Stomach (tissue), 9 donors: Measurements from ENCODE around the gene ATXN1. TPM values are rescaled to one million over a fixed set of nuclear protein-coding genes. Genes with fewer than 3 reads are reported as not detected.

Source experiments
- DNase-seq, 2 donors: peaks; one replicate each; pipeline versions ENCODE4 v3.0.0 to v3.0.0-alpha.2; 2013 to 2019
- H3K27ac ChIP-seq, 5 donors: fragments of 200-600 bp in 4 of 5; sonication (generic) in 4 of 5; one replicate each; pipeline ENCODE4 v1.5.1; 2013 to 2019; ENCODE audit warnings: mild to moderate bottlenecking in 1 of 5, moderate library complexity in 1 of 5
- H3K27me3 ChIP-seq, 3 donors: fragments of 200-600 bp; sonication (generic); one replicate each; pipeline ENCODE4 v1.5.1; 2017 to 2019; ENCODE audit warnings: mixed run types in 1 of 3
- H3K36me3 ChIP-seq, 4 donors: fragments of 200-600 bp; sonication (generic); 1 replicate in 3 of 4; 2 replicates in 1 of 4; pipeline ENCODE4 v1.5.1; 2016 to 2019
- H3K4me1 ChIP-seq, 4 donors: fragments of 200-600 bp; sonication (generic); one replicate each; pipeline ENCODE4 v1.5.1; 2016 to 2019
- H3K4me3 ChIP-seq, 4 donors: fragments of 200-600 bp; sonication (generic) in 3 of 4; one replicate each; pipeline ENCODE4 v1.5.1; 2016 to 2019; ENCODE audit warnings: mild to moderate bottlenecking in 1 of 4
- H3K9me3 ChIP-seq, 4 donors: fragments of 200-600 bp; sonication (generic); one replicate each; pipeline ENCODE4 v1.5.1; 2016 to 2019
- EP300 ChIP-seq: sonication (generic); formaldehyde crosslinking; IDR thresholded peaks from one replicate; pipeline ENCODE4 v1.6.1; 2017; ENCODE audit warnings: antibody characterized with exemption
- POLR2A ChIP-seq, 4 donors: fragments of 450-650 bp; IDR thresholded peaks; one replicate each; pipeline ENCODE4 v1.6.1; 2016; ENCODE audit warnings: antibody characterized with exemption in 4 of 4, control low read depth in 2 of 4, mild to moderate bottlenecking in 1 of 4, moderate library complexity in 1 of 4
- POLR2AphosphoS5 ChIP-seq, 3 donors: sonication (generic); formaldehyde crosslinking; IDR thresholded peaks; one replicate each; pipeline ENCODE4 v1.6.1; 2016; ENCODE audit warnings: antibody characterized with exemption in 3 of 3
- WGBS, 5 donors: extraction: QIAGEN DNeasy Blood & Tissue Kit in 3 of 5; methylation state at CpG; one replicate each; pipeline versions ENCODE4 v1.1.5 to v1.1.7; 2013 to 2018; 5-methylcytosine and 5-hydroxymethylcytosine counted together
- intact Hi-C: fragments of 100-400 bp; cut with DNase I; formaldehyde crosslinking; loops from one replicate; pipeline ENCODE4 v1.15.1; 2023; ENCODE audit warnings: low total_unique reads
- polyA plus RNA-seq, 3 donors: library from polyadenylated mRNA; stranded (reverse); fragments of 200-250 nt; gene quantifications; one replicate each; pipeline ENCODE4 v1.2.3, GENCODE V29; 2013
- total RNA-seq, 5 donors: library from RNA; depleted of rRNA; stranded (reverse); fragments of >200 nt; gene quantifications; one replicate each; pipeline versions ENCODE4 v1.1.0 to v1.2.3, GENCODE V29; 2014 to 2016
- TF ChIP-seq, protein P1 (sequence below), 7 experiments: fragments of 450-650 bp in 4 of 7; fragments of 200-600 bp in 3 of 7; sonication (generic) in 3 of 7; IDR thresholded peaks; one replicate each; pipeline ENCODE4 v1.5.1; 2016 to 2019; ENCODE audit warnings: antibody characterized with exemption in 7 of 7, control low read depth in 2 of 7, mild to moderate bottlenecking in 1 of 7
- donor health status: healthy with polysubstance abuse.
- donor health status: Bipolar disorder and iron deficiency.
- donor health status: healthy.

The ATXN1 gene
- total and polyA plus RNA-seq, 8 donors = 5.2 to 106 (median 39.0) TPM

DNA sequence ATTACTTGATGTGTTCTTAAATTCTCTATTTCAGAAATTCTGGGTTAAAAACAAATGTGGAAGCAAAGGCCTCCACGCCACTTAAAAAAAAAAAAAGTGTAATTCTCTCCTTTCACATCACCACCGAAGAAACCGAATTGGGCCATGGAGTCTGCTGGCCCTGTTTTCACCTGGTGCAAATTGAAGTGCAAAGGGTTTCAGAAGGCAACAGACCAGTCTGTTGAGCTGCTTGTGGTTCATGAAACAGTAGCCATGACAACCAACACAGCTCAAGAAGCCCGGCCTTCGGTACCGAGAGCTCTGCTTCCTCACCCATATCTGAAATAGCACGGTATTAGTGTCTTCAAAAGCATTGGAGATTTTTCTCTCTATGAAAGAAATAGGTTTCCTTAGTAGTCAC lies 459.7 kb downstream of the ATXN1 start:
- Histone ChIP-seq H3K4me3 (no peak overlapping the region), H3K36me3 (peaks cover 9 to 58% (median 51%) of the 10 kb centered on the region in 4 donors), H3K27ac (no peak overlapping the region), H3K9me3 (no peaks in the 10 kb centered on the region), H3K4me1 (no peaks in the 10 kb centered on the region), H3K27me3 (no peaks in the 10 kb centered on the region)
- WGBS, 5 donors = 79 to 93% (median 84%) methylated on average over 7 of the region's 7 CpGs
- TF ChIP-seq, protein P1, sequence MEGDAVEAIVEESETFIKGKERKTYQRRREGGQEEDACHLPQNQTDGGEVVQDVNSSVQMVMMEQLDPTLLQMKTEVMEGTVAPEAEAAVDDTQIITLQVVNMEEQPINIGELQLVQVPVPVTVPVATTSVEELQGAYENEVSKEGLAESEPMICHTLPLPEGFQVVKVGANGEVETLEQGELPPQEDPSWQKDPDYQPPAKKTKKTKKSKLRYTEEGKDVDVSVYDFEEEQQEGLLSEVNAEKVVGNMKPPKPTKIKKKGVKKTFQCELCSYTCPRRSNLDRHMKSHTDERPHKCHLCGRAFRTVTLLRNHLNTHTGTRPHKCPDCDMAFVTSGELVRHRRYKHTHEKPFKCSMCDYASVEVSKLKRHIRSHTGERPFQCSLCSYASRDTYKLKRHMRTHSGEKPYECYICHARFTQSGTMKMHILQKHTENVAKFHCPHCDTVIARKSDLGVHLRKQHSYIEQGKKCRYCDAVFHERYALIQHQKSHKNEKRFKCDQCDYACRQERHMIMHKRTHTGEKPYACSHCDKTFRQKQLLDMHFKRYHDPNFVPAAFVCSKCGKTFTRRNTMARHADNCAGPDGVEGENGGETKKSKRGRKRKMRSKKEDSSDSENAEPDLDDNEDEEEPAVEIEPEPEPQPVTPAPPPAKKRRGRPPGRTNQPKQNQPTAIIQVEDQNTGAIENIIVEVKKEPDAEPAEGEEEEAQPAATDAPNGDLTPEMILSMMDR (IDR thresholded peaks at IDR 0.05) = no peak
- TF ChIP-seq EP300 (no peak), POLR2AphosphoS5 (IDR thresholded peaks at IDR 0.05) (no peak), POLR2A (IDR thresholded peaks at IDR 0.05) (no peak)
- intact Hi-C loops = no loop called here
- no peak for DNase-seq

GRCh38 chr6:16299861-16300260 lies 461.4 kb downstream of the ATXN1 start:
- WGBS, 5 donors = 75 to 87% (median 81%) methylated on average over 3 of the region's 3 CpGs
- no peak overlapping the region for H3K27ac ChIP-seq
- no peaks in the 10 kb centered on the region for H3K9me3 ChIP-seq
- intact Hi-C loops = no loop called here
- no peaks in the 10 kb centered on the region for H3K27me3 ChIP-seq
- TF ChIP-seq, protein P1 (IDR thresholded peaks at IDR 0.05) = no peak
- no peak for TF ChIP-seq POLR2AphosphoS5 (IDR thresholded peaks at IDR 0.05)
- no peak for TF ChIP-seq POLR2A (IDR thresholded peaks at IDR 0.05)
- TF ChIP-seq EP300 = no peak
- no peaks in the 10 kb centered on the region for H3K4me1 ChIP-seq
- no peak for DNase-seq
- H3K36me3 ChIP-seq = peaks cover 5 to 46% (median 38%) of the 10 kb centered on the region in 4 donors
- no peak overlapping the region for H3K4me3 ChIP-seq

DNA sequence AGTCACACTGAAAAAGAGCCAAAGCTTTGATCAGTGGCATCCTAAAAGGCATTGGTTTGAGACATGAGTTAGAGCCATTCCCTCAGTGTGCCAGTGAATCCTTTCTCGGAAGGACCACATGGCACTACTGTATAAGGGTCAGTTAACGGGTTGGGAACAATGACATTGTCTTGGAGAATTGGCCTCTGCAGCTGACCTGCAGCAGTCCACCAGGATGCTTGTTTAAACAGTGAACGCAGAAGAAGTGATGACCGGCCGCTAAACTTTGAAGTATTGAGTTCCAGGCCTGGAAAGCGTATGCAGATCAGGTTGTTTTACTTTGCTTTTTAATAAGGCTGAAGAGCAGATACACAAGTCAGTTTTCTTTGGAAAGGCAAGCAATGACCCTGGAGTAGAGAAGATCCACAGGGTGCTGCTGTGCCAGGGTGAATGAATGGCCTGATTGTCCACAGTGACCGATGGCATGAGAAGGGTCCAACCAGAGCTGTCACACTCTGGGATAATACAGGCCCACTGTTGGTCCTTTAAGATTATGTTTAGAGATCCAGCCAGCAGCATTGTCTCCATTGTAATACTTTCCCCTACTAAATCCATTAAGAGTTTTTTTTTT lies 465.1 kb downstream of the ATXN1 start:
- H3K4me1 ChIP-seq = no peaks in the 10 kb centered on the region
- no peaks in the 10 kb centered on the region for H3K27me3 ChIP-seq
- peaks cover 5 to 35% (median 20%) of the 10 kb centered on the region in 4 donors for H3K36me3 ChIP-seq
- H3K4me3 ChIP-seq = no peak overlapping the region
- intact Hi-C loops = no loop called here
- H3K9me3 ChIP-seq = no peaks in the 10 kb centered on the region
- DNase-seq = no peak
- 88 to 96% (median 93%) methylated on average over 7 of the region's 7 CpGs for WGBS, 5 donors
- no peak for TF ChIP-seq POLR2AphosphoS5 (IDR thresholded peaks at IDR 0.05)
- TF ChIP-seq, protein P1 (IDR thresholded peaks at IDR 0.05) = no peak
- no peak for TF ChIP-seq POLR2A (IDR thresholded peaks at IDR 0.05)
- TF ChIP-seq EP300 = no peak
- no peak overlapping the region for H3K27ac ChIP-seq

DNA sequence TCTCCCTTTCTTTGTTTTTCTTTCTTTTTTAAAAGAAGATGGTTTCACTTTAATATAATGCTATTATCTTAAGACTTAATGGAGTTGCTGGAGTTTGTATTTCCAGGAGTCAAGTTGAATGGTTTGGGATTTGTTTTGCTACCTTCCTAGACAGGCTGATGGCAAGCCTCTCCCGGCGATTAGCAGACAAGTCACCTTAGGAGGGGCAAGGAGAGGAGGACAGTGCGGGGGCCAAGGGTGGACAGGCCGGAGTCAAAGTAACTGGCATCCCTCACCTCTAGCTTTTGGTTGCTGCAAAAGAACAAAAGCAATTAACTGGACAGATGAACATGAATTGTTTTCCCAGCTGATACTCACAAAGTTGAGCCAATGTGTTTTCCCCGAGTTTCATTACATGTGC lies 465.8 kb downstream of the ATXN1 start:
- TF ChIP-seq, protein P1 (IDR thresholded peaks at IDR 0.05) = no peak
- TF ChIP-seq POLR2AphosphoS5 (IDR thresholded peaks at IDR 0.05) (no peak), POLR2A (IDR thresholded peaks at IDR 0.05) (no peak), EP300 (no peak)
- no peaks in the 10 kb centered on the region for H3K4me1 ChIP-seq
- no peak for DNase-seq
- intact Hi-C loops = no loop called here
- H3K9me3 ChIP-seq = no peaks in the 10 kb centered on the region
- H3K27ac ChIP-seq = no peak overlapping the region
- H3K27me3 ChIP-seq = no peaks in the 10 kb centered on the region
- no peak overlapping the region for H3K4me3 ChIP-seq
- WGBS, 5 donors = 91 to 97% (median 94%) methylated on average over 5 of the region's 5 CpGs
- H3K36me3 ChIP-seq = peaks cover 5 to 40% (median 19%) of the 10 kb centered on the region in 4 donors
